Endothelial cell of umbilical vein (primary cell): ENCODE results near the gene CIRBP. TPM values are rescaled to one million over a fixed set of nuclear protein-coding genes. Genes with fewer than 3 reads are reported as not detected.

Source experiments
- BruUV-seq: library from RNA; stranded (reverse); fragments of 400-500 nt; replicated peaks from 2 replicates; lab custom pipeline; 2021; lab: Mats Ljungman, UMichigan
- CTCF ChIA-PET: fragments of 300-600, 350-600 bp; sonication (Branson Sonifier 250); formaldehyde crosslinking; loops from one replicate; lab custom pipeline; 2021; ENCODE audit warnings: antibody characterized with exemption, inconsistent platforms; lab: Charles Lee
- POLR2A ChIA-PET: fragments of 300-600, 350-600 bp; sonication (Branson Sonifier 250); formaldehyde crosslinking; loops from one replicate; lab custom pipeline; 2021; ENCODE audit warnings: antibody characterized with exemption, inconsistent platforms; lab: Charles Lee
- DNase-seq: peaks from one replicate; pipeline ENCODE4 v3.0.0-alpha.2; 2011; ENCODE audit warnings: low read depth, low spot score
- FAIRE-seq: peaks from 2 replicates; lab custom pipeline; 2011; peaks lifted over from hg19 to GRCh38; lab: Jason Lieb, UNC
- H2AFZ ChIP-seq: 2 replicates; pipeline ENCODE4 v1.6.0; 2012; ENCODE audit warnings: low read depth, low read length, control low read depth, inconsistent platforms
- H3K27ac ChIP-seq: 2 replicates; pipeline ENCODE4 v1.5.1; 2011; ENCODE audit warnings: low read depth, mild to moderate bottlenecking, control low read depth, low read length, moderate library complexity; ENCODE audit not compliant: insufficient read depth
- H3K27me3 ChIP-seq, 2 experiments: 2 replicates each; pipeline versions ENCODE4 v1.6.0 to v1.6.1; 2011; ENCODE audit warnings: low read length in 2 of 2, mixed read lengths in 1 of 2; ENCODE audit not compliant: control insufficient read depth in 2 of 2, insufficient read depth in 2 of 2
- H3K36me3 ChIP-seq, 2 experiments: 2 replicates in 1 of 2; 3 replicates in 1 of 2; pipeline ENCODE4 v1.5.1; 2011; ENCODE audit warnings: low read length in 2 of 2, mild to moderate bottlenecking in 1 of 2, moderate library complexity in 1 of 2; ENCODE audit not compliant: control insufficient read depth in 2 of 2, insufficient read depth in 2 of 2; ENCODE audit errors: extremely low read depth in 1 of 2
- H3K4me1 ChIP-seq: 3 replicates; pipeline ENCODE4 v1.5.1; 2011; ENCODE audit warnings: mild to moderate bottlenecking, low read length; ENCODE audit not compliant: control insufficient read depth, insufficient read depth; ENCODE audit errors: extremely low read depth
- H3K4me2 ChIP-seq: 2 replicates; pipeline ENCODE4 v1.6.1; 2011; ENCODE audit warnings: low read length, control low read depth, mixed read lengths; ENCODE audit not compliant: insufficient read depth
- H3K4me3 ChIP-seq, 3 experiments: fragments of 200-600 bp in 1 of 3; sonication (generic), shearing (Covaris generic) in 1 of 3; replicated peaks in 1 of 3; 2 replicates each; pipeline ENCODE4 v1.5.1; 2011 to 2016; ENCODE audit warnings: control low read depth in 3 of 3, low read length in 3 of 3, mild to moderate bottlenecking in 2 of 3, inconsistent platforms in 1 of 3, low read depth in 1 of 3, moderate library complexity in 1 of 3; ENCODE audit not compliant: insufficient read depth in 1 of 3
- H3K79me2 ChIP-seq: 2 replicates; pipeline ENCODE4 v1.6.0; 2012; ENCODE audit warnings: low read length, inconsistent platforms; ENCODE audit not compliant: control insufficient read depth, insufficient read depth
- H3K9ac ChIP-seq: replicated peaks from 2 replicates; pipeline ENCODE3; 2011; ENCODE audit warnings: low read length, control low read depth; ENCODE audit not compliant: insufficient read depth; ENCODE audit errors: extremely low read depth
- H3K9me1 ChIP-seq: replicated peaks from 3 replicates; pipeline ENCODE4 v1.6.0; 2011; ENCODE audit warnings: mild to moderate bottlenecking, low read length; ENCODE audit not compliant: control insufficient read depth, insufficient read depth; ENCODE audit errors: extremely low read depth
- H3K9me3 ChIP-seq: replicated peaks from 2 replicates; pipeline ENCODE4 v1.5.1; 2012; ENCODE audit warnings: low read length, inconsistent platforms; ENCODE audit not compliant: control insufficient read depth, insufficient read depth
- H4K20me1 ChIP-seq: replicated peaks from 2 replicates; pipeline ENCODE3; 2011; ENCODE audit warnings: mild to moderate bottlenecking, low read length; ENCODE audit not compliant: control insufficient read depth, insufficient read depth; ENCODE audit errors: extremely low read depth
- EZH2 ChIP-seq: IDR thresholded peaks from 2 replicates; pipeline ENCODE4 v1.6.1; 2012; ENCODE audit warnings: borderline replicate concordance, low read depth, mild to moderate bottlenecking, moderate library complexity, low read length, inconsistent platforms; ENCODE audit not compliant: severe bottlenecking
- FOS ChIP-seq: IDR thresholded peaks from 2 replicates; pipeline ENCODE4 v1.6.1; 2011; ENCODE audit warnings: mild to moderate bottlenecking, low read length, moderate library complexity, borderline replicate concordance; ENCODE audit not compliant: insufficient read depth
- JUN ChIP-seq: IDR thresholded peaks from 2 replicates; pipeline ENCODE4 v1.6.1; 2011; ENCODE audit warnings: borderline replicate concordance, low read depth; ENCODE audit not compliant: insufficient read length, insufficient read depth
- POLR2A ChIP-seq: IDR thresholded peaks from 2 replicates; pipeline ENCODE4 v1.6.1; 2012; ENCODE audit warnings: low read depth, mild to moderate bottlenecking, control low read depth, low read length
- POLR2AphosphoS5 ChIP-seq: IDR thresholded peaks from 2 replicates; pipeline ENCODE4 v1.6.1; 2012; ENCODE audit warnings: low read depth, mild to moderate bottlenecking, control low read depth, low read length, moderate library complexity; ENCODE audit not compliant: insufficient read depth
- dilution Hi-C: fragments of 300-500 bp; cut with MboI; formaldehyde crosslinking; loops from one replicate; pipeline ENCODE4 v1.15.0; 2019; ENCODE audit warnings: low sequenced_read_pairs; ENCODE audit not compliant: extremely low pct_ligation_motif_present
- intact Hi-C: fragments of 100-400 bp; cut with micrococcal nuclease; formaldehyde crosslinking; loops from one replicate; pipeline ENCODE4 v1.10.0; 2022
- polyA plus RNA-seq, 4 experiments: library from polyadenylated mRNA; depleted of rRNA in 3 of 4; stranded (reverse) in 3 of 4; unstranded in 1 of 4; fragments of >200 nt; gene quantifications; 2 replicates each; pipeline versions ENCODE4 v1.2.1 to v1.2.3, GENCODE V29; 2011 to 2012; ENCODE audit warnings: missing spikeins in 1 of 4
- total RNA-seq: library from RNA; stranded (reverse); gene quantifications from 2 replicates; pipeline ENCODE4 v1.2.3, GENCODE V29; 2021
- TF ChIP-seq, protein P1 (sequence below): IDR thresholded peaks from 2 replicates; pipeline ENCODE4 v1.6.1; 2011; ENCODE audit not compliant: insufficient read depth, insufficient read length
- TF ChIP-seq, protein P2 (sequence below), 2 donors: IDR thresholded peaks; 1 replicate in 1 of 2; 2 replicates in 1 of 2; pipeline ENCODE4 v1.5.1; 2011; ENCODE audit warnings: low read length in 2 of 2, mild to moderate bottlenecking in 2 of 2, moderate library complexity in 2 of 2, control low read depth in 1 of 2, inconsistent platforms in 1 of 2, low read depth in 1 of 2; ENCODE audit not compliant: insufficient read depth in 1 of 2; ENCODE audit errors: extremely low read depth in 1 of 2

Gene CIRBP
- total and polyA plus RNA-seq, 2 donors (not counting 3 experiments of a cell fraction or from before 2014, with no cell fraction given): 225 to 439 TPM

DNA sequence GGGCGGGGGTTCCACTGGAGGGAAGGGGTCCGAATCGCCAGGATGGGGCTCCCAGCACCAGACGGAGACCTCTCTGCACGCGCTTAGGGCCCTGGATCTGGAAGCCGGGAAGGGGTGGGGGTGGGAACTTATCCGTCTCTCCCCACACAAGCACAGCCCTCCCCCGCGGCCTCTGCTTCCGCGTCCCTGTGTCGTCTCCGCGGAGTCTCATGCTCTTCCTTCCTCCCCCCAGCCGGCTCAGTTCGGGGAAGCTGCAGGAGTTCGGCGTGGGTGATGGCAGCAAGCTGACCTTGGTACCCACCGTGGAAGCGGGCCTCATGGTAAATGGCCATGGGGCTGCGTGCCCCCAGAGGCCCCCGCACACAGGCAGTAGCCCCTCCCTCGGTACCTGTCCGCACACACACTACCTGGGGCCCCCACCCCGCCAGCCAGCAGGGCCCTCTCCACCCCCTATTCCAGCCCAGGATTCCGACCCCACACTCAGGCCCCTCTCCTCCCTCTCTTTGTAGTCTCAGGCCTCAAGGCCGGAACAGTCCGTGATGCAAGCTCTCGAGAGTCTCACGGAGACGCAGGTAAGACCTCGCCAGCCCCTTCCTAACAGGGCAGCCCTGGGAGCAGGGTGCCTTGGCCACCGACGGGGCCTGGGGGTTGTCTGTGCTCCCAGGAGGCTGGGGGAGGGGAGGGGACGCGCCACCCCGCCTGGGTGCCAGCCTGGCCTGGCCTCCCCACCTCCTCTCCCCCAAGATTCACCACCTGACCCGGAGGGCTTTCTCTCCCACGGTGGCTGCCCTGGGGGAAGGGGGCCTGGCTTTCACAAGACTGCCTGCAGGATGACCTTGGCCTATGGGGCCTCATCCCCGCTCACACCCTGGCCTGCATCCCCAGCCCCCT lies 17.6 kb upstream of the CIRBP start:
- Histone ChIP-seq H3K4me1 (peaks cover 24% of the 10 kb centered on the region), H3K27ac (peak overlapping the region; percentile 90), H3K9me3 (no peaks in the 10 kb centered on the region), H3K79me2 (peaks cover 59% of the 10 kb centered on the region), H3K4me3 (peak overlapping the region; percentile 60 to 88 (median 85)), H2AFZ (no peak overlapping the region), H3K27me3 (no peaks in the 10 kb centered on the region), H3K4me2 (peak overlapping the region; percentile 66), H4K20me1 (no peaks in the 10 kb centered on the region), H3K9me1 (no peaks in the 10 kb centered on the region), H3K36me3 (peaks cover 23 to 29% of the 10 kb centered on the region in 2 experiments), H3K9ac (peak overlapping the region; percentile 87)
- peak; percentile 56 for DNase-seq
- no TSS peak for BruUV-seq
- dilution Hi-C loops (no loop called here), intact Hi-C loops (loop anchor here (1.0 kb wide), 1 partner anchor 9 kb away; no protein-coding TSS in a partner anchor)
- ChIA-PET CTCF (interaction anchor here (1.3 kb wide), 1 partner anchor 15 kb away, joined by 4 read pairs; no protein-coding TSS in a partner anchor), POLR2A (no interaction called here)
- peak; percentile 18 for FAIRE-seq
- TF ChIP-seq JUN: no peak
- TF ChIP-seq, protein P1, sequence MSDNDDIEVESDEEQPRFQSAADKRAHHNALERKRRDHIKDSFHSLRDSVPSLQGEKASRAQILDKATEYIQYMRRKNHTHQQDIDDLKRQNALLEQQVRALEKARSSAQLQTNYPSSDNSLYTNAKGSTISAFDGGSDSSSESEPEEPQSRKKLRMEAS: no peak
- TF ChIP-seq FOS: no peak
- TF ChIP-seq POLR2A: peak; percentile 36
- TF ChIP-seq, protein P2, sequence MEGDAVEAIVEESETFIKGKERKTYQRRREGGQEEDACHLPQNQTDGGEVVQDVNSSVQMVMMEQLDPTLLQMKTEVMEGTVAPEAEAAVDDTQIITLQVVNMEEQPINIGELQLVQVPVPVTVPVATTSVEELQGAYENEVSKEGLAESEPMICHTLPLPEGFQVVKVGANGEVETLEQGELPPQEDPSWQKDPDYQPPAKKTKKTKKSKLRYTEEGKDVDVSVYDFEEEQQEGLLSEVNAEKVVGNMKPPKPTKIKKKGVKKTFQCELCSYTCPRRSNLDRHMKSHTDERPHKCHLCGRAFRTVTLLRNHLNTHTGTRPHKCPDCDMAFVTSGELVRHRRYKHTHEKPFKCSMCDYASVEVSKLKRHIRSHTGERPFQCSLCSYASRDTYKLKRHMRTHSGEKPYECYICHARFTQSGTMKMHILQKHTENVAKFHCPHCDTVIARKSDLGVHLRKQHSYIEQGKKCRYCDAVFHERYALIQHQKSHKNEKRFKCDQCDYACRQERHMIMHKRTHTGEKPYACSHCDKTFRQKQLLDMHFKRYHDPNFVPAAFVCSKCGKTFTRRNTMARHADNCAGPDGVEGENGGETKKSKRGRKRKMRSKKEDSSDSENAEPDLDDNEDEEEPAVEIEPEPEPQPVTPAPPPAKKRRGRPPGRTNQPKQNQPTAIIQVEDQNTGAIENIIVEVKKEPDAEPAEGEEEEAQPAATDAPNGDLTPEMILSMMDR (IDR thresholded peaks at IDR 0.05; ENCODE audit: extremely low read depth in 1 of 2, insufficient read depth in 1 of 2, low read depth in 1 of 2, low read length in 2 of 2): no peak
- TF ChIP-seq EZH2: no peak
- TF ChIP-seq POLR2AphosphoS5: no peak
